Type B pancreatic cell (in vitro differentiated cells): Measurements from ENCODE around the gene RFX5. TPM values are rescaled to one million over a fixed set of nuclear protein-coding genes. Genes with fewer than 3 reads are reported as not detected.

ENCODE experiments used
- DNase-seq: peaks from one replicate; pipeline ENCODE4 v3.0.0; 2021; ENCODE audit warnings: mixed read lengths; ENCODE audit not compliant: unreplicated experiment; ENCODE audit errors: extremely low spot score
- H3K27ac Mint-ChIP-seq: 2 replicates; pipeline ENCODE4 v1.8.0; 2021; ENCODE audit warnings: mild to moderate bottlenecking, mixed read lengths
- H3K27me3 Mint-ChIP-seq: 2 replicates; pipeline ENCODE4 v1.8.0; 2021; ENCODE audit warnings: mixed read lengths
- H3K36me3 Mint-ChIP-seq: 2 replicates; pipeline ENCODE4 v1.8.0; 2021; ENCODE audit warnings: mixed read lengths
- H3K4me1 Mint-ChIP-seq: one replicate; pipeline ENCODE4 v1.8.0; 2021; ENCODE audit warnings: mixed read lengths; ENCODE audit not compliant: unreplicated experiment
- H3K4me3 Mint-ChIP-seq: 2 replicates; pipeline ENCODE4 v1.8.0; 2021; ENCODE audit warnings: mild to moderate bottlenecking, mixed read lengths
- H3K9me3 Mint-ChIP-seq: 2 replicates; pipeline ENCODE4 v1.8.0; 2021; ENCODE audit warnings: mixed read lengths
- total RNA-seq: library from RNA; stranded (reverse); gene quantifications from 2 replicates; pipeline ENCODE4 v1.2.1, GENCODE V29; 2021; ENCODE audit warnings: low replicate concordance
- TF ChIP-seq, protein P1 (sequence below): fragments of 200-600 bp; sonication (generic); conservative IDR thresholded peaks from 2 replicates; pipeline ENCODE4 v1.5.0; 2021; ENCODE audit warnings: antibody characterized with exemption, mild to moderate bottlenecking

Gene RFX5
- total RNA-seq, 1 donor from 2014 or later = 66.5 TPM

GRCh38 chr1:151347523-151348246 lies 633 bp upstream of the RFX5 start:
- Mint-ChIP-seq H3K4me3 (peak overlapping the region; percentile 98), H3K9me3 (no peaks in the 10 kb centered on the region), H3K27ac (peak overlapping the region; percentile 99), H3K4me1 (peaks cover 22% of the 10 kb centered on the region), H3K27me3 (no peaks in the 10 kb centered on the region), H3K36me3 (peaks cover 8% of the 10 kb centered on the region)
- no peak for DNase-seq
- TF ChIP-seq, protein P1, sequence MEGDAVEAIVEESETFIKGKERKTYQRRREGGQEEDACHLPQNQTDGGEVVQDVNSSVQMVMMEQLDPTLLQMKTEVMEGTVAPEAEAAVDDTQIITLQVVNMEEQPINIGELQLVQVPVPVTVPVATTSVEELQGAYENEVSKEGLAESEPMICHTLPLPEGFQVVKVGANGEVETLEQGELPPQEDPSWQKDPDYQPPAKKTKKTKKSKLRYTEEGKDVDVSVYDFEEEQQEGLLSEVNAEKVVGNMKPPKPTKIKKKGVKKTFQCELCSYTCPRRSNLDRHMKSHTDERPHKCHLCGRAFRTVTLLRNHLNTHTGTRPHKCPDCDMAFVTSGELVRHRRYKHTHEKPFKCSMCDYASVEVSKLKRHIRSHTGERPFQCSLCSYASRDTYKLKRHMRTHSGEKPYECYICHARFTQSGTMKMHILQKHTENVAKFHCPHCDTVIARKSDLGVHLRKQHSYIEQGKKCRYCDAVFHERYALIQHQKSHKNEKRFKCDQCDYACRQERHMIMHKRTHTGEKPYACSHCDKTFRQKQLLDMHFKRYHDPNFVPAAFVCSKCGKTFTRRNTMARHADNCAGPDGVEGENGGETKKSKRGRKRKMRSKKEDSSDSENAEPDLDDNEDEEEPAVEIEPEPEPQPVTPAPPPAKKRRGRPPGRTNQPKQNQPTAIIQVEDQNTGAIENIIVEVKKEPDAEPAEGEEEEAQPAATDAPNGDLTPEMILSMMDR = no peak

DNA sequence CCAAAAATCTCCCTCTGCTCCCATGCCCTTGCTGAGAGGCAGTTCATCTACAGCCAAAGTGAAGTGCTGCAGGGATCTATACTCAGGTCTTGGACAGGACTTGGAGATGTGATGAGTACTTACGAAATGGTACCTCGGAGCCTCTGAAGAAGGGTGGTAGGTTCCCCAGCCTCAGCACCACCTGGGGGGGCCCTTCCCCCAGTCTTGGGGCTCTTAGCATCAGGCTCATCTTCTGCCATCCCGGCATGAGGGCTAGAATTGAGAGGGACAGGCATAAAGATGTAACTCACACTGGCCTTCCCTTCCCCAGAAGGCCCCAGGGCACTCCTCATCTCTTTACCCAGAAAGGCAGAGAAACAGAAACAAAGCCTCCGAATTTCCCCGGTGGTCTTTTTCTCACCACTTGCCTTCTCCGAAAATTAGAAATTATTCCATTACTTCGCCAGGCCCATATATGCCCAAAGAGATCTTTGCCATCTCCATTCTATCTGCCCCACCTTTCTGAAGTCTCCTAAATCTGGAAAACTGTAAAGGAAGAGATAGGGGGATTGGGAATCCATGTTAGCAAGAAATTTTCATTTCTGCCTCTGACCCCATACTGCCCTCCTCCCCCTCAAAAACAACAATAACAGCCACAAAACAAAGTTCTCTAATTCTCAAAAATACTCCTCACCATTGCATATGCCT lies 827 bp downstream of the RFX5 start:
- peak overlapping the region; percentile 98 for H3K4me3 Mint-ChIP-seq
- peaks cover 22% of the 10 kb centered on the region for H3K4me1 Mint-ChIP-seq
- peak overlapping the region; percentile 99 for H3K27ac Mint-ChIP-seq
- TF ChIP-seq, protein P1 = no peak
- H3K36me3 Mint-ChIP-seq = peaks cover 8% of the 10 kb centered on the region
- no peaks in the 10 kb centered on the region for H3K9me3 Mint-ChIP-seq
- no peaks in the 10 kb centered on the region for H3K27me3 Mint-ChIP-seq
- no peak for DNase-seq

- no peak for DNase-seq
- Mint-ChIP-seq H3K4me3 (peak overlapping the region; percentile 24), H3K27ac (no peak overlapping the region), H3K27me3 (no peaks in the 10 kb centered on the region), H3K4me1 (peaks cover 30% of the 10 kb centered on the region), H3K36me3 (peaks cover 8% of the 10 kb centered on the region), H3K9me3 (no peaks in the 10 kb centered on the region)
- TF ChIP-seq, protein P1 = no peak
Observed at GRCh38 chr1:151344291-151344690, 2.8 kb downstream of the RFX5 start.

DNA sequence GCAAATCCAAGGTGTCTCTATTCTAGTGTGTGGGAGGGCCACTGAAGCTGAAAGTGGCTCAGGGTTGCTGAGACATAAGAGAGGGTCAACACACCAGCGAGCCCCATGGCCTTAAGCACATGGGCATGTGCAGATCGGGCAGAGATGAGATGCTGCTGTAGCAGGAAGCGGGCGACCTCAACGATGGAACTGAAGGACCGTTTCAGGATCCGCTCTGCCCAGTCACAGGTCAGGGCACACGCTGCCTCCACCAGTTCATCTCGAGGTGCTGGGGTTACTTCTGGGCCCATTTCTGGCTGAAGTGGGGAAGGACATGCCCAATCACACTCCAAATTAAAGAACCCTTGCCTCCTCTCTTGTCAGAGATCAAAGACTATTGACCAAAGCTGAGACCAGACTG lies 3.5 kb downstream of the RFX5 start:
- H3K27me3 Mint-ChIP-seq = no peaks in the 10 kb centered on the region
- no peaks in the 10 kb centered on the region for H3K9me3 Mint-ChIP-seq
- no peak overlapping the region for H3K27ac Mint-ChIP-seq
- TF ChIP-seq, protein P1 = no peak
- no peak for DNase-seq
- no peak overlapping the region for H3K4me3 Mint-ChIP-seq
- H3K36me3 Mint-ChIP-seq = peaks cover 8% of the 10 kb centered on the region
- peaks cover 30% of the 10 kb centered on the region for H3K4me1 Mint-ChIP-seq

DNA sequence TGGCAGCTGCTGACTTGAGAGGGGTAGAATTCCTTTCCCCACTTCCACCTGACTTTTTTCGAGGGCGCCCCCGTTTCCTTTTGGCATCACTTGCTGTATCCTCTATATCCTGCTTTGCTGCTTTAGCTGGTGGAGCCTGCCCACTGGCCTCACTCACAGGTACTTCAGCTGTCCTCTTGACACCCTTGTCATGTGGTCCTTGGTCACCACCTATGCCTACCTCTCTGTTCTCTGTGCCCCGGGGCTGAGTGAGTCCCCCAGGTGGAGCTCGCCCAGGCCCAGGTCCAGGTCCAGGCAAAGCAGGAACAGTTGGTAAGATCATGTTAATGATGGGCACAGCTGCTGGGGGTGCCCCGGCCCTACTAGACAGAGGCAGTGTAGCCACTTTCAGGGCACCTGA lies 4.5 kb downstream of the RFX5 start:
- TF ChIP-seq, protein P1 = no peak
- H3K27me3 Mint-ChIP-seq = no peaks in the 10 kb centered on the region
- H3K9me3 Mint-ChIP-seq = no peaks in the 10 kb centered on the region
- peaks cover 8% of the 10 kb centered on the region for H3K36me3 Mint-ChIP-seq
- DNase-seq = no peak
- no peak overlapping the region for H3K4me3 Mint-ChIP-seq
- H3K4me1 Mint-ChIP-seq = peaks cover 24% of the 10 kb centered on the region
- H3K27ac Mint-ChIP-seq = no peak overlapping the region
